Urothelium cell line (cell line): ENCODE measurements around the gene RILP.
"Not testable (repeated sequence)": the region's sequence is repeated elsewhere in the genome, so short reads cannot be mapped to it uniquely, and the experiment has no call there.

Experiments
- DNase-seq: peaks from one replicate; pipeline ENCODE4 v3.0.0; 2011; ENCODE audit warnings: low spot score, mixed read lengths
- FAIRE-seq: peaks from 2 replicates; lab custom pipeline; 2011; peaks lifted over from hg19 to GRCh38; lab: Jason Lieb, UNC

Gene RILP

GRCh38 chr17:1649844-1650501, at the start of gene RILP:
RILP (minus strand) TSS chr17:1649866; CDS start chr17:1649804, 62 bp downstream.
- no peak for FAIRE-seq
- no peak for DNase-seq

- no peak for FAIRE-seq
- DNase-seq: no peak
These were observed 48.0 kb upstream of the RILP start for GRCh38 chr17:1697681-1698080.

- no peak for DNase-seq
- no peak for FAIRE-seq
These were observed 45.7 kb upstream of the RILP start for GRCh38 chr17:1695365-1695764.

- DNase-seq (no peak), FAIRE-seq (no peak)
These were observed 43.7 kb upstream of the RILP start for GRCh38 chr17:1693339-1693738.

GRCh38 chr17:1690544-1691221, 41.0 kb upstream of the RILP start:
- no peak for FAIRE-seq
- no peak for DNase-seq

GRCh38 chr17:1688405-1688804, 38.7 kb upstream of the RILP start:
- DNase-seq, FAIRE-seq: not testable (repeated sequence)

- DNase-seq (no peak), FAIRE-seq (no peak)
These were observed 36.4 kb upstream of the RILP start for GRCh38 chr17:1686086-1686485.

GRCh38 chr17:1684378-1685189, 34.9 kb upstream of the RILP start, which contains the start of gene PRPF8:
PRPF8 (minus strand) TSS chr17:1684867; CDS start chr17:1684571, 296 bp downstream.
- peak; percentile 96 for DNase-seq
- FAIRE-seq: no peak

GRCh38 chr17:1683459-1683858, 33.8 kb upstream of the RILP start:
- DNase-seq: no peak
- FAIRE-seq: no peak

GRCh38 chr17:1676401-1676800, 26.7 kb upstream of the RILP start:
- FAIRE-seq: no peak
- no peak for DNase-seq

- no peak for DNase-seq
- FAIRE-seq: no peak
These were observed 23.5 kb upstream of the RILP start for GRCh38 chr17:1673041-1673785.

GRCh38 chr17:1663934-1664333, 14.3 kb upstream of the RILP start:
- not testable (repeated sequence) for FAIRE-seq

GRCh38 chr17:1661045-1661444, 11.4 kb upstream of the RILP start:
- no peak for FAIRE-seq
- no peak for DNase-seq

More at GRCh38 chr17:1663934-1664333, 14.3 kb upstream of the RILP start:
- DNase-seq: not testable (repeated sequence)

- no peak for DNase-seq
- FAIRE-seq: no peak
These were observed 8.4 kb upstream of the RILP start for GRCh38 chr17:1658100-1658499.

- DNase-seq (no peak), FAIRE-seq (no peak)
These were observed 4.1 kb upstream of the RILP start for GRCh38 chr17:1653735-1654134.

- not testable (repeated sequence) for DNase-seq, FAIRE-seq
These were observed 3.1 kb upstream of the RILP start for GRCh38 chr17:1652794-1653193.

GRCh38 chr17:1651559-1651844, 1.8 kb upstream of the RILP start:
- FAIRE-seq (no peak), DNase-seq (no peak)

GRCh38 chr17:1650731-1651558, 1.3 kb upstream of the RILP start:
- DNase-seq (no peak), FAIRE-seq (no peak)

- DNase-seq (peak; percentile 86), FAIRE-seq (no peak)
These were observed 463 bp downstream of the RILP start for GRCh38 chr17:1648963-1649843.
